Prostate gland (tissue), 2 donors: ENCODE data around the gene DUSP2. TPM values are rescaled to one million over a fixed set of nuclear protein-coding genes. Genes with fewer than 3 reads are reported as not detected.

Experiments used
- DNase-seq: peaks from one replicate; pipeline ENCODE4 v3.0.0-alpha.2; 2019; ENCODE audit warnings: low spot score
- H3K27ac ChIP-seq, 2 donors: fragments of 200-600 bp; sonication (generic); 2 replicates each; pipeline ENCODE4 v1.5.1; 2017 to 2019
- H3K27me3 ChIP-seq: fragments of 200-600 bp; sonication (generic); replicated peaks from 2 replicates; pipeline ENCODE4 v1.5.1; 2019; ENCODE audit not compliant: insufficient read depth
- H3K36me3 ChIP-seq, 2 donors: fragments of 200-600 bp; sonication (generic); 1 replicate in 1 of 2; 2 replicates in 1 of 2; pipeline versions ENCODE4 v1.5.1 to v1.8.1; 2017 to 2019
- H3K4me1 ChIP-seq: fragments of 200-600 bp; sonication (generic); replicated peaks from 2 replicates; pipeline ENCODE4 v1.5.1; 2019
- H3K4me3 ChIP-seq, 2 donors: fragments of 200-600 bp; sonication (generic); 2 replicates each; pipeline ENCODE4 v1.5.1; 2017 to 2019
- H3K9me3 ChIP-seq: fragments of 200-600 bp; sonication (generic); 2 replicates; pipeline ENCODE4 v1.5.1; 2017
- CTCF ChIP-seq, 4 experiments: fragments of 200-600 bp in 2 of 4; fragments of 450-650 bp in 2 of 4; sonication (generic) in 2 of 4; IDR thresholded peaks; 1 replicate in 3 of 4; 2 replicates in 1 of 4; pipeline ENCODE4 v1.5.1; 2016 to 2019; ENCODE audit warnings: antibody characterized with exemption in 4 of 4, mild to moderate bottlenecking in 2 of 4, moderate library complexity in 2 of 4
- POLR2A ChIP-seq: fragments of 450-650 bp; IDR thresholded peaks from one replicate; pipeline ENCODE4 v1.6.1; 2016; ENCODE audit warnings: antibody characterized with exemption, mild to moderate bottlenecking
- POLR2AphosphoS5 ChIP-seq: sonication (generic); formaldehyde crosslinking; IDR thresholded peaks from one replicate; pipeline ENCODE4 v1.6.1; 2017; ENCODE audit warnings: antibody characterized with exemption
- WGBS: methylation state at CpG from one replicate; pipeline ENCODE4 v1.1.5; 2018; 5-methylcytosine and 5-hydroxymethylcytosine counted together
- intact Hi-C: fragments of 100-400 bp; cut with DNase I; formaldehyde crosslinking; loops from one replicate; pipeline ENCODE4 v1.14.2; 2022
- total RNA-seq, 2 donors: library from RNA; depleted of rRNA; stranded (reverse); fragments of >200 nt; gene quantifications; one replicate each; pipeline ENCODE4 v1.1.0, GENCODE V29; 2016

Gene DUSP2
- total RNA-seq, 2 donors from 2014 or later: 5.2 to 45.7 TPM

GRCh38 chr2:96147593-96148201 is 2.5 kb upstream of the DUSP2 start:
- H3K4me1 ChIP-seq: no peaks in the 10 kb centered on the region
- H3K27ac ChIP-seq: peak overlapping the region; percentile 47 to 53
- H3K9me3 ChIP-seq: no peaks in the 10 kb centered on the region
- intact Hi-C loops: no loop called here
- no peaks in the 10 kb centered on the region for H3K36me3 ChIP-seq
- 79% methylated on average over 9 of the region's 9 CpGs for WGBS
- DNase-seq: no peak
- TF ChIP-seq POLR2A (no peak), CTCF (IDR thresholded peaks at IDR 0.05) (no peak), POLR2AphosphoS5 (no peak)
- H3K27me3 ChIP-seq: no peaks in the 10 kb centered on the region
- H3K4me3 ChIP-seq: no peak overlapping the region

GRCh38 chr2:96146881-96147592 is 1.8 kb upstream of the DUSP2 start:
- H3K4me3 ChIP-seq: no peak overlapping the region
- no peaks in the 10 kb centered on the region for H3K27me3 ChIP-seq
- 54% methylated on average over 9 of the region's 9 CpGs for WGBS
- intact Hi-C loops: no loop called here
- H3K27ac ChIP-seq: peak overlapping the region; percentile 53 to 56
- H3K9me3 ChIP-seq: no peaks in the 10 kb centered on the region
- H3K36me3 ChIP-seq: no peaks in the 10 kb centered on the region
- no peak for DNase-seq
- TF ChIP-seq CTCF (IDR thresholded peaks at IDR 0.05): no peak
- no peak for TF ChIP-seq POLR2A
- no peak for TF ChIP-seq POLR2AphosphoS5
- no peaks in the 10 kb centered on the region for H3K4me1 ChIP-seq

- H3K27ac ChIP-seq: peak overlapping the region; percentile 53 to 56
- no peaks in the 10 kb centered on the region for H3K27me3 ChIP-seq
- no peak for DNase-seq
- intact Hi-C loops: no loop called here
- H3K4me3 ChIP-seq: no peak overlapping the region
- WGBS: 44% methylated on average over 20 of the region's 20 CpGs
- no peak for TF ChIP-seq CTCF (IDR thresholded peaks at IDR 0.05)
- no peak for TF ChIP-seq POLR2AphosphoS5
- TF ChIP-seq POLR2A: peak; percentile 17
- no peaks in the 10 kb centered on the region for H3K36me3 ChIP-seq
- H3K4me1 ChIP-seq: no peaks in the 10 kb centered on the region
- H3K9me3 ChIP-seq: no peaks in the 10 kb centered on the region
These were observed 1.1 kb upstream of the DUSP2 start for GRCh38 chr2:96146153-96146880.

GRCh38 chr2:96145848-96146152 is 560 bp upstream of the DUSP2 start:
- Histone ChIP-seq H3K27ac (peak overlapping the region; percentile 53 to 56), H3K4me1 (no peaks in the 10 kb centered on the region), H3K9me3 (no peaks in the 10 kb centered on the region), H3K36me3 (no peaks in the 10 kb centered on the region), H3K27me3 (no peaks in the 10 kb centered on the region), H3K4me3 (peak overlapping the region in 1 of 2 donors; percentile 40)
- TF ChIP-seq POLR2AphosphoS5 (no peak), CTCF (IDR thresholded peaks at IDR 0.05) (no peak), POLR2A (no peak)
- intact Hi-C loops: no loop called here
- no peak for DNase-seq
- WGBS: 60% methylated on average over 3 of the region's 3 CpGs
